ENCODE measurements around the gene NEURL1. TPM values are rescaled to one million over a fixed set of nuclear protein-coding genes. Genes with fewer than 3 reads are reported as not detected.
A peak's percentile ranks its signal among the peaks of the same experiment; 100 is the strongest.

Gene NEURL1
- total and polyA plus RNA-seq, 9 donors, result 12.0 to 30.3 (median 19.3) TPM

GRCh38 chr10:103563231-103564115, 70.0 kb downstream of the NEURL1 start:
- WGBS (ENCODE audit: insufficient coverage), result 65% methylated on average over 3 of the region's 7 CpGs
- H3K36me3 ChIP-seq (ENCODE audit: control insufficient read depth, insufficient read depth, low read length), result no peaks in the 10 kb centered on the region
- H3K9me3 ChIP-seq (replicated peaks; ENCODE audit: control insufficient read depth, low read depth, low read length), result peaks cover 2% of the 10 kb centered on the region
- no peak overlapping the region for H3K4me3 ChIP-seq (ENCODE audit: low read length)
- DNase-seq, result no peak
- no peak overlapping the region for H3K27ac ChIP-seq (ENCODE audit: low read length)
- H3K27me3 ChIP-seq (ENCODE audit: control insufficient read depth, insufficient read depth, low read length), result no peaks in the 10 kb centered on the region
- peaks cover 20% of the 10 kb centered on the region for H3K4me1 ChIP-seq (ENCODE audit: control insufficient read depth, insufficient read depth, low read length)

GRCh38 chr10:103564116-103564501, 70.6 kb downstream of the NEURL1 start:
- no peaks in the 10 kb centered on the region for H3K27me3 ChIP-seq (ENCODE audit: control insufficient read depth, insufficient read depth, low read length)
- peaks cover 19% of the 10 kb centered on the region for H3K4me1 ChIP-seq (ENCODE audit: control insufficient read depth, insufficient read depth, low read length)
- no peak overlapping the region for H3K4me3 ChIP-seq (ENCODE audit: low read length)
- WGBS (ENCODE audit: insufficient coverage), result 16% methylated on average over 7 of the region's 7 CpGs
- DNase-seq, result peak; percentile 44
- H3K9me3 ChIP-seq (replicated peaks; ENCODE audit: control insufficient read depth, low read depth, low read length), result peaks cover 2% of the 10 kb centered on the region
- H3K36me3 ChIP-seq (ENCODE audit: control insufficient read depth, insufficient read depth, low read length), result no peaks in the 10 kb centered on the region
- H3K27ac ChIP-seq (ENCODE audit: low read length), result no peak overlapping the region

- 32% methylated on average over 8 of the region's 12 CpGs for WGBS (ENCODE audit: insufficient coverage)
- H3K9me3 ChIP-seq (replicated peaks; ENCODE audit: control insufficient read depth, low read depth, low read length), result peaks cover 2% of the 10 kb centered on the region
- peaks cover 17% of the 10 kb centered on the region for H3K4me1 ChIP-seq (ENCODE audit: control insufficient read depth, insufficient read depth, low read length)
- no peak for DNase-seq
- H3K27me3 ChIP-seq (ENCODE audit: control insufficient read depth, insufficient read depth, low read length), result no peaks in the 10 kb centered on the region
- no peak overlapping the region for H3K27ac ChIP-seq (ENCODE audit: low read length)
- no peaks in the 10 kb centered on the region for H3K36me3 ChIP-seq (ENCODE audit: control insufficient read depth, insufficient read depth, low read length)
- no peak overlapping the region for H3K4me3 ChIP-seq (ENCODE audit: low read length)
Observed at GRCh38 chr10:103564776-103565520, 71.4 kb downstream of the NEURL1 start.

GRCh38 chr10:103566536-103566935, 73.0 kb downstream of the NEURL1 start:
- no peaks in the 10 kb centered on the region for H3K36me3 ChIP-seq (ENCODE audit: control insufficient read depth, insufficient read depth, low read length)
- H3K27ac ChIP-seq (ENCODE audit: low read length), result no peak overlapping the region
- no peaks in the 10 kb centered on the region for H3K9me3 ChIP-seq (replicated peaks; ENCODE audit: control insufficient read depth, low read depth, low read length)
- H3K4me1 ChIP-seq (ENCODE audit: control insufficient read depth, insufficient read depth, low read length), result peaks cover 17% of the 10 kb centered on the region
- H3K27me3 ChIP-seq (ENCODE audit: control insufficient read depth, insufficient read depth, low read length), result no peaks in the 10 kb centered on the region
- WGBS (ENCODE audit: insufficient coverage), result 0% methylated on average over 1 of the region's 3 CpGs
- DNase-seq, result no peak
- no peak overlapping the region for H3K4me3 ChIP-seq (ENCODE audit: low read length)

- no peak for DNase-seq
- Histone ChIP-seq H3K4me3 (ENCODE audit: low read length) (no peak overlapping the region), H3K9me3 (replicated peaks; ENCODE audit: control insufficient read depth, low read depth, low read length) (no peaks in the 10 kb centered on the region), H3K27ac (ENCODE audit: low read length) (no peak overlapping the region), H3K36me3 (ENCODE audit: control insufficient read depth, insufficient read depth, low read length) (no peaks in the 10 kb centered on the region), H3K27me3 (ENCODE audit: control insufficient read depth, insufficient read depth, low read length) (no peaks in the 10 kb centered on the region), H3K4me1 (ENCODE audit: control insufficient read depth, insufficient read depth, low read length) (peaks cover 17% of the 10 kb centered on the region)
- 100% methylated on average over 2 of the region's 5 CpGs for WGBS (ENCODE audit: insufficient coverage)
Observed at GRCh38 chr10:103568505-103568904, 75.0 kb downstream of the NEURL1 start.

GRCh38 chr10:103569896-103570295, 76.4 kb downstream of the NEURL1 start:
- peaks cover 5% of the 10 kb centered on the region for H3K4me1 ChIP-seq (ENCODE audit: control insufficient read depth, insufficient read depth, low read length)
- no peak overlapping the region for H3K27ac ChIP-seq (ENCODE audit: low read length)
- H3K4me3 ChIP-seq (ENCODE audit: low read length), result no peak overlapping the region
- H3K9me3 ChIP-seq (replicated peaks; ENCODE audit: control insufficient read depth, low read depth, low read length), result no peaks in the 10 kb centered on the region
- H3K36me3 ChIP-seq (ENCODE audit: control insufficient read depth, insufficient read depth, low read length), result no peaks in the 10 kb centered on the region
- H3K27me3 ChIP-seq (ENCODE audit: control insufficient read depth, insufficient read depth, low read length), result no peaks in the 10 kb centered on the region
- no peak for DNase-seq
- no CpG with 5 or more reads among the region's 5 CpGs for WGBS (ENCODE audit: insufficient coverage)

GRCh38 chr10:103570844-103571655, 77.5 kb downstream of the NEURL1 start:
- H3K27ac ChIP-seq (ENCODE audit: low read length), result no peak overlapping the region
- no peak for DNase-seq
- 84% methylated on average over 25 of the region's 28 CpGs for WGBS (ENCODE audit: insufficient coverage)
- no peaks in the 10 kb centered on the region for H3K9me3 ChIP-seq (replicated peaks; ENCODE audit: control insufficient read depth, low read depth, low read length)
- H3K4me1 ChIP-seq (ENCODE audit: control insufficient read depth, insufficient read depth, low read length), result peaks cover 6% of the 10 kb centered on the region
- no peaks in the 10 kb centered on the region for H3K27me3 ChIP-seq (ENCODE audit: control insufficient read depth, insufficient read depth, low read length)
- no peaks in the 10 kb centered on the region for H3K36me3 ChIP-seq (ENCODE audit: control insufficient read depth, insufficient read depth, low read length)
- H3K4me3 ChIP-seq (ENCODE audit: low read length), result no peak overlapping the region

GRCh38 chr10:103571656-103571975, 78.1 kb downstream of the NEURL1 start:
- no peaks in the 10 kb centered on the region for H3K36me3 ChIP-seq (ENCODE audit: control insufficient read depth, insufficient read depth, low read length)
- no peak overlapping the region for H3K4me3 ChIP-seq (ENCODE audit: low read length)
- WGBS (ENCODE audit: insufficient coverage), result 93% methylated on average over 17 of the region's 18 CpGs
- no peaks in the 10 kb centered on the region for H3K27me3 ChIP-seq (ENCODE audit: control insufficient read depth, insufficient read depth, low read length)
- H3K4me1 ChIP-seq (ENCODE audit: control insufficient read depth, insufficient read depth, low read length), result peaks cover 11% of the 10 kb centered on the region
- no peaks in the 10 kb centered on the region for H3K9me3 ChIP-seq (replicated peaks; ENCODE audit: control insufficient read depth, low read depth, low read length)
- DNase-seq, result no peak
- no peak overlapping the region for H3K27ac ChIP-seq (ENCODE audit: low read length)

- DNase-seq, result no peak
- H3K27ac ChIP-seq (ENCODE audit: low read length), result no peak overlapping the region
- H3K9me3 ChIP-seq (replicated peaks; ENCODE audit: control insufficient read depth, low read depth, low read length), result no peaks in the 10 kb centered on the region
- H3K36me3 ChIP-seq (ENCODE audit: control insufficient read depth, insufficient read depth, low read length), result no peaks in the 10 kb centered on the region
- H3K4me3 ChIP-seq (ENCODE audit: low read length), result no peak overlapping the region
- H3K27me3 ChIP-seq (ENCODE audit: control insufficient read depth, insufficient read depth, low read length), result peaks cover 3% of the 10 kb centered on the region
- 100% methylated on average over 3 of the region's 10 CpGs for WGBS (ENCODE audit: insufficient coverage)
- peaks cover 18% of the 10 kb centered on the region for H3K4me1 ChIP-seq (ENCODE audit: control insufficient read depth, insufficient read depth, low read length)
Observed at GRCh38 chr10:103572347-103573204, 79.1 kb downstream of the NEURL1 start.
